ENCODE measurements around the gene SLC6A2.

DNA sequence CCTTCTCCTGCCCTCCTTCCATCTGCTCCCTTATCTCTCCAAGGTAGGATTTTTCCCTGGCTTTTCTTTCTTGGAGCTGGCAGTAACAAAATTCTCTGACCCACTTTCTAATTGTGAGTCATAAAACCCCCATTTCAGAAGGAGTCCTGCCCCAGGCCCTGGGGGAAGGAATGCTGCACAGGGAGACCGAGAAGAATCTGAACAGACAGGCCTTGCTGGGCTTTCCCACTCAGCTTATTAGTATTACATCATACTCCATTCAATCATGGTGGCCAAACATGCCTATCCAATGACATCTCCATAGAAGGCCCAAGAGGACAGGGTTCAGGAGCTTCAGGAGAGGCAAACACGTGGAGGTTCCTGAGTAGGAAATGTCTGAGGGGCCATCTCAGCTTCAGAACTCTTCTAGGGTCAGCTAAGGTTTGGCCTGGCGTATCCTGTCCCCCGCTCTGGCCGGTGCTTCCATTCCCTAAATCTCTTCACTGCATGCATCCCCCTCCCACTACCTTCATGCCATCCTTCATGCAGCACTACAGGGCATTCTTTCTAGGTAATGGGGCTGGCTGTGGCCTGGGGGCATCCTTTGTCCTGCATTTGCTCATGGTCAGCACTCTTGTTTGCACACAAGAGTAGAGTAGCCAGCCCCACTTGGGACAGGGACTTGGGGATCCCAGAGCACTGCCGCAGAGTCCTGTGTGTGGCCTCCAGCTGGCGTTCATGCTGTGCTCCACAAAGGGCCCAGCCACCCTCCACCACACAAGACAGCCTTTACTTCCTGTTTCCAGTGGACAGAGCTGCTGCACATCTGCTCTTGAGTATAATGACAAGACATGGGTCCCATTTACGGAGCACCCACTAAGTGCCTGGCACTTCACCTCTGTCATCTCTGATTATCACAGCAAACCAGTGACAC is 8.2 kb downstream of the SLC6A2 start:
- TF ChIP-seq CTCF (IDR thresholded peaks at IDR 0.05) (no peak), POLR2AphosphoS5 (IDR thresholded peaks at IDR 0.05) (no peak)

Data from transverse colon (tissue), 4 donors.